Measurements from ENCODE around the gene SIK2.

Gene SIK2

DNA sequence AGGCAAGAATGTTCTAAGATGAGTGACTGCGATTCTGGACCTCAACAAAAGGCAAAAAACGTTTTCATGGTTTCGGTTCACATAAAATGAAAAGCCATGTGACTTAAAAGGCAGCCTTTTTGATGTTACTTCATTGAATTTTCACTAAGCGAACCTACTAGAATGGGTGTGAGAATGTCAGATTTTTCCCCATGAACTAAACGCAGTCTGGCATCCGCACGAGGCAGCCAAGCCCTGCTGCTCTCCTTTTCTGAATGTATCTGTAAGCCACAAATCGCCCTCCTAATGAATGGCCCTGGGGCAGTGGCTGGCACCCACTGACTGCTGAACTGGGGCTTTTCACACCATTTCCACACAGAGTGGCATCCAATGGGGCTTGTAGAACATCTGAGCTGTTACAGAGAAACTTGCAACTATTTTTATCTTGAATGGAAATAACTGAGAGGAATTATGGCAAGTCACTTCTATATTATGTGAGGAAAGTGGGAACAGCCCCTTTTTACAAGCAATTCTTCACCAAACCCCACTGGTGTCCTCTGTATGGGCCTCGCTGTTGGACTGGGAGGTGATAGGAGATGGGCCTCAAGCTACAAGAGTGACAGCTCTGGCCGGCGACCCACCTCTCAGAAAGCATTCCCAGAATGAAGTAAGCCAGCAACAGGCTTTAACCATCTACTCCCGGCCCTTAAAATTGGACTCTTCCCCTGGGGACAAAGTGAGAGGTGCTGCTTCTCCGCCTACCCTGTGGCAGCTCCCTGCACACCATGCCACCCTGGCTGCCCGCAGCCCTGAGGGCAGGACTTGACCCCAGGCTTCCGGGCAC, 134.6 kb downstream of the SIK2 start:
- TF ChIP-seq REST (IDR thresholded peaks at IDR 0.05; ENCODE audit: low read depth) (no peak), RAD21 (IDR thresholded peaks at IDR 0.05; ENCODE audit: low read depth) (no peak), ZBTB7A (IDR thresholded peaks at IDR 0.05; ENCODE audit: low read depth) (no peak), TEAD4 (IDR thresholded peaks at IDR 0.05) (no peak), CREB1 (IDR thresholded peaks at IDR 0.05; ENCODE audit: low read depth) (no peak), FOXM1 (IDR thresholded peaks at IDR 0.05; ENCODE audit: borderline replicate concordance, low read depth) (no peak), TCF12 (IDR thresholded peaks at IDR 0.05; ENCODE audit: low read depth) (no peak), NFIC (IDR thresholded peaks at IDR 0.05) (no peak), EP300 (IDR thresholded peaks at IDR 0.05; ENCODE audit: borderline replicate concordance) (no peak), YY1 (IDR thresholded peaks at IDR 0.05; ENCODE audit: low read depth) (no peak), CEBPB (IDR thresholded peaks at IDR 0.05) (no peak), MAX (IDR thresholded peaks at IDR 0.05) (no peak), TAF1 (IDR thresholded peaks at IDR 0.05; ENCODE audit: low read depth) (no peak), EGR1 (IDR thresholded peaks at IDR 0.05) (no peak)
- TF ChIP-seq, protein P1, sequence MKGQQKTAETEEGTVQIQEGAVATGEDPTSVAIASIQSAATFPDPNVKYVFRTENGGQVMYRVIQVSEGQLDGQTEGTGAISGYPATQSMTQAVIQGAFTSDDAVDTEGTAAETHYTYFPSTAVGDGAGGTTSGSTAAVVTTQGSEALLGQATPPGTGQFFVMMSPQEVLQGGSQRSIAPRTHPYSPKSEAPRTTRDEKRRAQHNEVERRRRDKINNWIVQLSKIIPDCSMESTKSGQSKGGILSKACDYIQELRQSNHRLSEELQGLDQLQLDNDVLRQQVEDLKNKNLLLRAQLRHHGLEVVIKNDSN (IDR thresholded peaks at IDR 0.05): no peak

GRCh38 chr11:111737444-111738210, 135.4 kb downstream of the SIK2 start:
- no peak for TF ChIP-seq REST (IDR thresholded peaks at IDR 0.05; ENCODE audit: low read depth)
- no peak for TF ChIP-seq TEAD4 (IDR thresholded peaks at IDR 0.05)
- TF ChIP-seq EP300 (IDR thresholded peaks at IDR 0.05; ENCODE audit: borderline replicate concordance): no peak
- TF ChIP-seq NFIC (IDR thresholded peaks at IDR 0.05): no peak
- TF ChIP-seq MAX (IDR thresholded peaks at IDR 0.05): no peak
- TF ChIP-seq TCF12 (IDR thresholded peaks at IDR 0.05; ENCODE audit: low read depth): no peak
- TF ChIP-seq YY1 (IDR thresholded peaks at IDR 0.05; ENCODE audit: low read depth): no peak
- no peak for TF ChIP-seq TAF1 (IDR thresholded peaks at IDR 0.05; ENCODE audit: low read depth)
- TF ChIP-seq, protein P1 (IDR thresholded peaks at IDR 0.05): no peak
- no peak for TF ChIP-seq FOXM1 (IDR thresholded peaks at IDR 0.05; ENCODE audit: borderline replicate concordance, low read depth)
- no peak for TF ChIP-seq EGR1 (IDR thresholded peaks at IDR 0.05)
- no peak for TF ChIP-seq ZBTB7A (IDR thresholded peaks at IDR 0.05; ENCODE audit: low read depth)

- TF ChIP-seq REST (IDR thresholded peaks at IDR 0.05; ENCODE audit: low read depth) (no peak), RAD21 (IDR thresholded peaks at IDR 0.05; ENCODE audit: low read depth) (no peak), NFIC (IDR thresholded peaks at IDR 0.05) (no peak), TCF12 (IDR thresholded peaks at IDR 0.05; ENCODE audit: low read depth) (no peak), ZBTB7A (IDR thresholded peaks at IDR 0.05; ENCODE audit: low read depth) (no peak), MAX (IDR thresholded peaks at IDR 0.05) (no peak)
- TF ChIP-seq, protein P1 (IDR thresholded peaks at IDR 0.05): no peak
Observed at GRCh38 chr11:111739299-111739698, 137.1 kb downstream of the SIK2 start.

All from Ishikawa (cell line).